IMR-90 (cell line): ENCODE results near the gene SPAG9. TPM values are rescaled to one million over a fixed set of nuclear protein-coding genes. Genes with fewer than 3 reads are reported as not detected.

ENCODE experiments used
- ATAC-seq: fragments of 200-7000 bp; cut with Tn5 transposase; 2 replicates; pipeline ENCODE4 v1.9.1; 2020; ENCODE audit warnings: low read depth, mild to moderate bottlenecking, moderate library complexity
- BruUV-seq: library from RNA; stranded (reverse); fragments of 400-500 nt; replicated peaks from 2 replicates; lab custom pipeline; 2021; lab: Mats Ljungman, UMichigan
- CTCF ChIA-PET: fragments of 300-600 bp; formaldehyde crosslinking; extraction: SDS; loops from one replicate; lab custom pipeline; 2021; ENCODE audit warnings: antibody characterized with exemption; lab: Yijun Ruan, JAX
- POLR2A ChIA-PET: fragments of 300-600 bp; sonication (Branson Sonifier 250); formaldehyde crosslinking; loops from one replicate; lab custom pipeline; 2022; ENCODE audit warnings: antibody characterized with exemption; ENCODE audit not compliant: unreplicated experiment; lab: Charles Lee
- DNase-seq: peaks from one replicate; pipeline ENCODE4 v3.0.0; 2013
- H2AFZ ChIP-seq: replicated peaks from 2 replicates; pipeline ENCODE3; 2013; ENCODE audit warnings: low read length, mild to moderate bottlenecking; ENCODE audit not compliant: poor library complexity
- H2AK5ac ChIP-seq: 2 replicates; pipeline ENCODE4 v1.6.1; 2013; ENCODE audit warnings: low read depth, low read length, inconsistent platforms
- H2AK9ac ChIP-seq: replicated peaks from 2 replicates; pipeline ENCODE3; 2013; ENCODE audit warnings: mild to moderate bottlenecking, low read depth, low read length, moderate library complexity; ENCODE audit not compliant: poor library complexity
- H2BK120ac ChIP-seq: 2 replicates; pipeline ENCODE4 v1.6.1; 2013; ENCODE audit warnings: low read depth, low read length, inconsistent platforms
- H2BK15ac ChIP-seq: 3 replicates; pipeline ENCODE4 v1.6.1; 2013; ENCODE audit warnings: low read depth, low read length, inconsistent platforms
- H2BK20ac ChIP-seq: 2 replicates; pipeline ENCODE4 v1.6.1; 2013; ENCODE audit warnings: low read depth, mild to moderate bottlenecking, inconsistent platforms, low read length, moderate library complexity
- H2BK5ac ChIP-seq: 2 replicates; pipeline ENCODE4 v1.6.1; 2013; ENCODE audit warnings: mild to moderate bottlenecking, low read depth, low read length, inconsistent platforms; ENCODE audit not compliant: poor library complexity, severe bottlenecking
- H3K14ac ChIP-seq: replicated peaks from 2 replicates; pipeline ENCODE4 v1.6.1; 2013; ENCODE audit warnings: low read depth, low read length, inconsistent platforms
- H3K18ac ChIP-seq: 2 replicates; pipeline ENCODE4 v1.6.1; 2013; ENCODE audit warnings: low read depth, low read length, control low read depth
- H3K23ac ChIP-seq: 2 replicates; pipeline ENCODE4 v1.6.1; 2013; ENCODE audit warnings: low read depth, low read length, inconsistent platforms
- H3K27ac ChIP-seq: 2 replicates; pipeline ENCODE4 v1.5.1; 2013; ENCODE audit warnings: mild to moderate bottlenecking, control low read depth, low read length; ENCODE audit not compliant: insufficient read depth
- H3K27me3 ChIP-seq: 2 replicates; pipeline ENCODE4 v1.6.1; 2013; ENCODE audit warnings: low read length; ENCODE audit not compliant: control insufficient read depth, insufficient read depth
- H3K36me3 ChIP-seq: 2 replicates; pipeline ENCODE4 v1.6.1; 2013; ENCODE audit warnings: low read length, mixed read lengths; ENCODE audit not compliant: control insufficient read depth, insufficient read depth
- H3K4ac ChIP-seq: 2 replicates; pipeline ENCODE4 v1.6.1; 2013; ENCODE audit warnings: low read depth, low read length, inconsistent platforms
- H3K4me1 ChIP-seq: 2 replicates; pipeline ENCODE4 v1.6.1; 2013; ENCODE audit warnings: low read length, mixed read lengths; ENCODE audit not compliant: control insufficient read depth, insufficient read depth
- H3K4me2 ChIP-seq: 2 replicates; pipeline ENCODE4 v1.6.1; 2013; ENCODE audit warnings: low read depth, mild to moderate bottlenecking, control low read depth, low read length, moderate library complexity
- H3K4me3 ChIP-seq: 2 replicates; pipeline ENCODE4 v1.5.1; 2013; ENCODE audit warnings: low read depth, mild to moderate bottlenecking, control low read depth, low read length, moderate library complexity; ENCODE audit not compliant: insufficient read depth
- H3K56ac ChIP-seq: 2 replicates; pipeline ENCODE4 v1.6.1; 2013; ENCODE audit warnings: low read length, inconsistent platforms; ENCODE audit not compliant: insufficient read depth; ENCODE audit errors: extremely low read depth
- H3K79me1 ChIP-seq, 2 experiments: 2 replicates each; pipeline ENCODE4 v1.6.1; 2013; ENCODE audit warnings: low read length in 2 of 2, inconsistent platforms in 1 of 2, low read depth in 1 of 2
- H3K9ac ChIP-seq: 2 replicates; pipeline ENCODE4 v1.6.1; 2013; ENCODE audit warnings: low read depth, low read length, control low read depth
- H3K9me1 ChIP-seq: 2 replicates; pipeline ENCODE4 v1.6.1; 2013; ENCODE audit warnings: low read length, inconsistent platforms; ENCODE audit not compliant: insufficient read depth
- H3K9me3 ChIP-seq: 2 replicates; pipeline ENCODE4 v1.6.1; 2013; ENCODE audit warnings: low read length; ENCODE audit not compliant: control insufficient read depth, insufficient read depth
- H4K20me1 ChIP-seq: 2 replicates; pipeline ENCODE4 v1.6.1; 2013; ENCODE audit warnings: low read length, inconsistent platforms; ENCODE audit not compliant: insufficient read depth
- H4K5ac ChIP-seq: 2 replicates; pipeline ENCODE4 v1.6.1; 2013; ENCODE audit warnings: mild to moderate bottlenecking, low read depth, low read length, control low read depth
- H4K8ac ChIP-seq, 2 experiments: 2 replicates each; pipeline ENCODE4 v1.6.1; 2013; ENCODE audit warnings: low read depth in 2 of 2, low read length in 2 of 2, control low read depth in 1 of 2, inconsistent platforms in 1 of 2
- H4K91ac ChIP-seq: 2 replicates; pipeline ENCODE4 v1.6.1; 2013; ENCODE audit warnings: low read depth, low read length, inconsistent platforms; ENCODE audit not compliant: insufficient read depth
- MAFK ChIP-seq: IDR thresholded peaks from 2 replicates; pipeline ENCODE4 v1.6.1; 2012; ENCODE audit warnings: low read depth, low read length, improper control_type of control experiment
- MAZ ChIP-seq: IDR thresholded peaks from 2 replicates; pipeline ENCODE4 v1.6.1; 2012; ENCODE audit warnings: low read depth, mild to moderate bottlenecking, low read length, improper control_type of control experiment, moderate library complexity, borderline replicate concordance
- RCOR1 ChIP-seq: IDR thresholded peaks from 2 replicates; pipeline ENCODE4 v1.6.1; 2012; ENCODE audit warnings: mild to moderate bottlenecking, low read length, improper control_type of control experiment; ENCODE audit not compliant: insufficient replicate concordance
- SMC3 ChIP-seq: fragments of 150-350 bp; IDR thresholded peaks from 2 replicates; pipeline ENCODE4 v1.6.1; 2016; ENCODE audit warnings: low read depth, mild to moderate bottlenecking, antibody characterized with exemption, low read length, moderate library complexity
- WGBS, 2 experiments: methylation state at CpG; one replicate each; pipeline versions ENCODE4 v1.1.5 to v1.1.7; 2013; ENCODE audit warnings: missing lambda C conversion rate in 2 of 2; ENCODE audit not compliant: insufficient read length in 1 of 2; ENCODE audit errors: extremely low coverage in 2 of 2; 5-methylcytosine and 5-hydroxymethylcytosine counted together
- dilution Hi-C: fragments of 300-500 bp; cut with HindIII; formaldehyde crosslinking; loops from one replicate; pipeline ENCODE4 v1.14.3; 2018; ENCODE audit warnings: low sequenced_read_pairs; ENCODE audit not compliant: unreplicated experiment
- in situ Hi-C: fragments of 300-500 bp; cut with MboI; formaldehyde crosslinking; loops from 3 replicates; pipeline ENCODE4 v1.14.3; 2019; ENCODE audit warnings: low sequenced_read_pairs, inconsistent platforms, mixed read lengths
- intact Hi-C: fragments of 100-400 bp; cut with micrococcal nuclease; formaldehyde crosslinking; loops from 2 replicates; pipeline ENCODE4 v1.10.0; 2022
- polyA plus RNA-seq, 3 experiments: library from polyadenylated mRNA; depleted of rRNA; stranded (reverse); fragments of >200 nt; gene quantifications; 2 replicates each; pipeline ENCODE4 v1.2.3, GENCODE V29; 2012; ENCODE audit warnings: low replicate concordance in 1 of 3
- total RNA-seq: library from RNA; depleted of rRNA; stranded (reverse); fragments of >200 nt; gene quantifications from 2 replicates; pipeline ENCODE4 v1.2.3, GENCODE V29; 2012
- TF ChIP-seq, protein P1 (sequence below): conservative IDR thresholded peaks from 2 replicates; pipeline ENCODE4 v1.5.1; 2012; ENCODE audit warnings: mild to moderate bottlenecking, low read depth, low read length, improper control_type of control experiment

SPAG9 gene
- total and polyA plus RNA-seq, 2 of the 4 experiments (the other 2 are of a cell fraction) = 26.7 to 75.5 TPM

DNA sequence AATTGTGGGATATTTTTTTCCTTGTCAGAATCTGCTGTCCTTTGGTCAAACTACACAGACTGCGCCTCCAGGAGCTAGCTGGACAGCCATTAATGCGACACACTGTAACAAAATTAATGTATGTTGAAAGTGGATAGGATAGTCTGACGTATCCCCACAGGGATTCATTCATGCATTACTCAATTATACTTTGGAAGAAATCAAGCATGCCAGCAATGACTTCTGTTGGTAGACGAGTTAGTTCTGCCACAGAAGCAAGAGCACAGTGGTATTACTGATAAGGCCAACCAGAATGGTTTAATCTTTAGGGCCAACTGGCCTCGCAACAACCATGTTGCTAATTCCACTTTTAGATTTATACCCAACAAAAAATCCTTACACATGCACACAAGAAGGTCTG, 148.1 kb downstream of the SPAG9 start:
- Histone ChIP-seq H3K14ac (no peak overlapping the region), H3K4me3 (no peak overlapping the region), H4K91ac (no peak overlapping the region), H3K9me1 (no peaks in the 10 kb centered on the region), H3K4me2 (no peak overlapping the region), H2BK5ac (no peak overlapping the region), H2AK5ac (no peak overlapping the region), H4K8ac (no peak overlapping the region), H3K56ac (no peak overlapping the region), H2AK9ac (no peak overlapping the region), H2BK15ac (no peak overlapping the region), H3K9ac (no peak overlapping the region), H4K5ac (no peak overlapping the region), H2BK20ac (no peak overlapping the region), H3K36me3 (peaks cover 14% of the 10 kb centered on the region), H3K4me1 (no peaks in the 10 kb centered on the region), H3K4ac (no peak overlapping the region), H3K27ac (no peak overlapping the region), H3K23ac (no peak overlapping the region), H3K9me3 (no peaks in the 10 kb centered on the region), H3K27me3 (no peaks in the 10 kb centered on the region), H3K18ac (no peak overlapping the region), H3K79me1 (no peaks in the 10 kb centered on the region; a peak in 2 of 4 replicates), H2AFZ (no peak overlapping the region), H4K20me1 (no peaks in the 10 kb centered on the region), H2BK120ac (no peak overlapping the region)
- ChIA-PET CTCF (no interaction called here), POLR2A (no interaction called here)
- TF ChIP-seq RCOR1 (no peak), MAFK (no peak), SMC3 (no peak), MAZ (no peak)
- TF ChIP-seq, protein P1, sequence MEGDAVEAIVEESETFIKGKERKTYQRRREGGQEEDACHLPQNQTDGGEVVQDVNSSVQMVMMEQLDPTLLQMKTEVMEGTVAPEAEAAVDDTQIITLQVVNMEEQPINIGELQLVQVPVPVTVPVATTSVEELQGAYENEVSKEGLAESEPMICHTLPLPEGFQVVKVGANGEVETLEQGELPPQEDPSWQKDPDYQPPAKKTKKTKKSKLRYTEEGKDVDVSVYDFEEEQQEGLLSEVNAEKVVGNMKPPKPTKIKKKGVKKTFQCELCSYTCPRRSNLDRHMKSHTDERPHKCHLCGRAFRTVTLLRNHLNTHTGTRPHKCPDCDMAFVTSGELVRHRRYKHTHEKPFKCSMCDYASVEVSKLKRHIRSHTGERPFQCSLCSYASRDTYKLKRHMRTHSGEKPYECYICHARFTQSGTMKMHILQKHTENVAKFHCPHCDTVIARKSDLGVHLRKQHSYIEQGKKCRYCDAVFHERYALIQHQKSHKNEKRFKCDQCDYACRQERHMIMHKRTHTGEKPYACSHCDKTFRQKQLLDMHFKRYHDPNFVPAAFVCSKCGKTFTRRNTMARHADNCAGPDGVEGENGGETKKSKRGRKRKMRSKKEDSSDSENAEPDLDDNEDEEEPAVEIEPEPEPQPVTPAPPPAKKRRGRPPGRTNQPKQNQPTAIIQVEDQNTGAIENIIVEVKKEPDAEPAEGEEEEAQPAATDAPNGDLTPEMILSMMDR = no peak
- no peak for DNase-seq
- no peak for ATAC-seq
- in situ Hi-C loops = no loop called here
- BruUV-seq = no TSS peak
- WGBS, 2 experiments = no CpG with 5 or more reads among the region's 5 CpGs
- dilution Hi-C loops = no loop called here
- intact Hi-C loops = no loop called here
